Endodermal cell (in vitro differentiated cells): ENCODE measurements around the gene PTPRCAP. TPM values are rescaled to one million over a fixed set of nuclear protein-coding genes. Genes with fewer than 3 reads are reported as not detected.

ENCODE experiments used
- DNase-seq: peaks from one replicate; pipeline ENCODE4 v3.0.0-alpha.2; 2017
- H3K27ac ChIP-seq: 2 replicates; pipeline ENCODE4 v1.5.1; 2013; ENCODE audit warnings: mild to moderate bottlenecking, low read depth, low read length, moderate library complexity
- H3K27me3 ChIP-seq: 2 replicates; pipeline ENCODE4 v1.6.1; 2013; ENCODE audit warnings: mild to moderate bottlenecking, low read length, moderate library complexity; ENCODE audit not compliant: insufficient read depth, control insufficient read depth, poor library complexity, severe bottlenecking
- H3K36me3 ChIP-seq: 2 replicates; pipeline ENCODE4 v1.7.0; 2013; ENCODE audit warnings: mild to moderate bottlenecking, low read length, moderate library complexity; ENCODE audit not compliant: control insufficient read depth, insufficient read depth
- H3K4me1 ChIP-seq: one replicate; pipeline ENCODE4 v1.7.0; 2013; ENCODE audit warnings: low read length; ENCODE audit not compliant: control insufficient read depth, insufficient read depth
- H3K4me3 ChIP-seq: 2 replicates; pipeline ENCODE4 v1.5.1; 2013; ENCODE audit warnings: mild to moderate bottlenecking, low read length, moderate library complexity
- H3K9ac ChIP-seq: 2 replicates; pipeline ENCODE4 v1.6.1; 2013; ENCODE audit warnings: mild to moderate bottlenecking, low read length, moderate library complexity; ENCODE audit not compliant: poor library complexity, severe bottlenecking; ENCODE audit errors: extremely low read depth
- H3K9me3 ChIP-seq: 2 replicates; pipeline ENCODE4 v1.6.1; 2013; ENCODE audit warnings: mild to moderate bottlenecking, low read length, moderate library complexity; ENCODE audit not compliant: control insufficient read depth
- H3K27ac Mint-ChIP-seq: 2 replicates; pipeline ENCODE4 v1.8.0; 2020; ENCODE audit warnings: mixed read lengths
- H3K27me3 Mint-ChIP-seq: 2 replicates; pipeline ENCODE4 v1.8.0; 2021; ENCODE audit warnings: mild to moderate bottlenecking, mixed read lengths; ENCODE audit not compliant: insufficient read depth
- H3K36me3 Mint-ChIP-seq: 2 replicates; pipeline ENCODE4 v1.8.0; 2020; ENCODE audit warnings: low read depth, mixed read lengths
- H3K4me1 Mint-ChIP-seq: 2 replicates; pipeline ENCODE4 v1.8.0; 2020; ENCODE audit warnings: mixed read lengths
- H3K4me3 Mint-ChIP-seq: 2 replicates; pipeline ENCODE4 v1.8.0; 2020; ENCODE audit warnings: mild to moderate bottlenecking, moderate library complexity, mixed read lengths
- H3K9me3 Mint-ChIP-seq: 2 replicates; pipeline ENCODE4 v1.8.0; 2020; ENCODE audit warnings: mild to moderate bottlenecking, mixed read lengths
- CTCF ChIP-seq: fragments of 200-600 bp; sonication (generic); conservative IDR thresholded peaks from 2 replicates; pipeline ENCODE4 v1.5.0; 2021; ENCODE audit warnings: antibody characterized with exemption, mild to moderate bottlenecking
- WGBS, 2 experiments: methylation state at CpG; one replicate each; pipeline versions ENCODE4 v1.1.5 to v1.1.7; 2013; ENCODE audit warnings: missing lambda C conversion rate in 2 of 2, mixed read lengths in 1 of 2; ENCODE audit not compliant: insufficient coverage in 1 of 2, insufficient read length in 1 of 2; 5-methylcytosine and 5-hydroxymethylcytosine counted together
- total RNA-seq, 2 donors: library from RNA; stranded (reverse); fragmentation: NEBNext Ultra II Directional in 1 of 2; extraction: Animal tissue kit (Norgen Biotek cat#: 25700) in 1 of 2; gene quantifications; 2 replicates in 1 of 2; 3 replicates in 1 of 2; pipeline ENCODE4 v1.2.1, GENCODE V29; 2021

PTPRCAP gene
- total RNA-seq, 2 donors from 2014 or later = 2.1 TPM; not detected in 1

GRCh38 chr11:67387518-67387917 lies 50.0 kb downstream of the PTPRCAP start:
- Mint-ChIP-seq H3K4me3 (no peak overlapping the region), H3K9me3 (no peaks in the 10 kb centered on the region), H3K27ac (no peak overlapping the region), H3K36me3 (no peaks in the 10 kb centered on the region), H3K27me3 (peaks cover 18% of the 10 kb centered on the region), H3K4me1 (peaks cover 22% of the 10 kb centered on the region)
- no peak overlapping the region for H3K9ac ChIP-seq
- H3K36me3 ChIP-seq = no peaks in the 10 kb centered on the region
- no peak for TF ChIP-seq CTCF
- no peaks in the 10 kb centered on the region for H3K4me1 ChIP-seq
- DNase-seq = peak; percentile 62
- no peaks in the 10 kb centered on the region for H3K9me3 ChIP-seq
- H3K27me3 ChIP-seq = peaks cover 9% of the 10 kb centered on the region
- no peak overlapping the region for H3K27ac ChIP-seq
- 73 to 83% methylated on average over 1 to 6 of the region's 6 CpGs for WGBS, 2 experiments
- no peak overlapping the region for H3K4me3 ChIP-seq

- DNase-seq = peak; percentile 58
- Mint-ChIP-seq H3K27me3 (peaks cover 19% of the 10 kb centered on the region), H3K36me3 (no peaks in the 10 kb centered on the region), H3K4me1 (peaks cover 20% of the 10 kb centered on the region), H3K27ac (no peak overlapping the region), H3K9me3 (no peaks in the 10 kb centered on the region), H3K4me3 (no peak overlapping the region)
- H3K4me3 ChIP-seq = no peak overlapping the region
- WGBS, 2 experiments = 53 to 61% methylated on average over 5 to 9 of the region's 9 CpGs
- no peaks in the 10 kb centered on the region for H3K36me3 ChIP-seq
- TF ChIP-seq CTCF = no peak
- no peaks in the 10 kb centered on the region for H3K4me1 ChIP-seq
- no peak overlapping the region for H3K9ac ChIP-seq
- H3K27ac ChIP-seq = no peak overlapping the region
- peaks cover 9% of the 10 kb centered on the region for H3K27me3 ChIP-seq
- no peaks in the 10 kb centered on the region for H3K9me3 ChIP-seq
These were observed 50.4 kb downstream of the PTPRCAP start for GRCh38 chr11:67387069-67387468.

Other genes with a start within 250 kb of the PTPRCAP start
- gene GRK2, start 171.2 kb downstream of the PTPRCAP start, total RNA-seq = 10 to 100 TPM; 58.0 to 61.7 TPM
- gene ANKRD13D, start 148.4 kb downstream of the PTPRCAP start, total RNA-seq = 10 to 100 TPM; 56.6 to 58.6 TPM
- 10 to 100 TPM; 39.1 to 44.4 TPM for gene SSH3, start 134.2 kb downstream of the PTPRCAP start, total RNA-seq
- gene POLD4, start 84.1 kb downstream of the PTPRCAP start, total RNA-seq = 10 to 100 TPM; 40.7 to 47.6 TPM
- 1 to 10 TPM; 3.6 to 4.8 TPM for gene CLCF1, start 64.1 kb downstream of the PTPRCAP start, total RNA-seq
- 10 to 100 TPM; 28.3 to 41.4 TPM for gene RAD9A, start 45.7 kb downstream of the PTPRCAP start, total RNA-seq
- gene PPP1CA, start 35.8 kb downstream of the PTPRCAP start, total RNA-seq = 100 to 1,000 TPM; 182 to 212 TPM
- under 1 TPM in 1 of 2 donors, not detected in 1; 0.20 TPM for gene TBC1D10C, start 33.6 kb downstream of the PTPRCAP start, total RNA-seq
- 1 to 10 TPM; 1.6 to 2.2 TPM for gene CARNS1, start 22.0 kb downstream of the PTPRCAP start, total RNA-seq
- 10 to 100 TPM; 47.0 to 51.8 TPM for gene RPS6KB2, start 9.2 kb downstream of the PTPRCAP start, total RNA-seq
- gene CORO1B, start 5.8 kb upstream of the PTPRCAP start, total RNA-seq = 100 to 1,000 TPM; 112 to 131 TPM
- not detected for gene GPR152, start 15.0 kb upstream of the PTPRCAP start, total RNA-seq
- not detected for gene CABP4, start 17.7 kb upstream of the PTPRCAP start, total RNA-seq
- gene TMEM134, start 31.6 kb upstream of the PTPRCAP start, total RNA-seq = 10 to 100 TPM; 67.4 to 87.8 TPM
- 10 to 100 TPM; 27.6 to 33.8 TPM for gene AIP, start 45.3 kb upstream of the PTPRCAP start, total RNA-seq
- gene PITPNM1, start 67.7 kb upstream of the PTPRCAP start, total RNA-seq = 100 to 1,000 TPM in 1 of 2 donors, 10 to 100 TPM in 1; 94.6 to 104 TPM
- 10 to 100 TPM; 30.6 to 47.6 TPM for gene CDK2AP2, start 70.5 kb upstream of the PTPRCAP start, total RNA-seq
- not detected for gene CABP2, start 85.8 kb upstream of the PTPRCAP start, total RNA-seq
- gene GSTP1, start 146.1 kb upstream of the PTPRCAP start, total RNA-seq = 1,000 to 10,000 TPM; 1,359 to 1,473 TPM
- gene NDUFV1, start 169.3 kb upstream of the PTPRCAP start, total RNA-seq = 100 to 1,000 TPM; 135 to 160 TPM
- gene NUDT8, start 192.3 kb upstream of the PTPRCAP start, total RNA-seq = 10 to 100 TPM in 1 of 2 donors, 1 to 10 TPM in 1; 9.5 to 13.1 TPM
- not detected for gene TBX10, start 202.1 kb upstream of the PTPRCAP start, total RNA-seq
- under 1 TPM; 0.20 to 0.71 TPM for gene ACY3, start 213.0 kb upstream of the PTPRCAP start, total RNA-seq
- not detected for gene ALDH3B2, start 236.9 kb upstream of the PTPRCAP start, total RNA-seq